ENCODE data around the gene ACADVL. TPM values are rescaled to one million over a fixed set of nuclear protein-coding genes. Genes with fewer than 3 reads are reported as not detected.
"Not testable (repeated sequence)": the region's sequence is repeated elsewhere in the genome, so short reads cannot be mapped to it uniquely, and the experiment has no call there.

The ACADVL gene
- total and polyA plus RNA-seq, 4 donors = 185 to 1,301 (median 1,109) TPM

- TF ChIP-seq REST (IDR thresholded peaks at IDR 0.05) = peak; percentile 26
- TF ChIP-seq FOXA1 (IDR thresholded peaks at IDR 0.05) = peak; percentile 31
- TF ChIP-seq YY1 (IDR thresholded peaks at IDR 0.05) = peak; percentile 75
- TF ChIP-seq HNF4G (IDR thresholded peaks at IDR 0.05) = no peak
- peak; percentile 90 to 96 for TF ChIP-seq EGR1 (IDR thresholded peaks at IDR 0.05; ENCODE audit: low read depth in 2 of 2)
- peak; percentile 86 to 91 for TF ChIP-seq RXRA (IDR thresholded peaks at IDR 0.05)
- TF ChIP-seq JUND (IDR thresholded peaks at IDR 0.05) = peak; percentile 69 to 80
Observed at GRCh38 chr17:7179317-7180254, 40.2 kb upstream of the ACADVL start, which contains the start of gene ASGR1 (continued).

GRCh38 chr17:7182101-7182500, 37.6 kb upstream of the ACADVL start:
- H3K27ac ChIP-seq (ENCODE audit: low read depth in 1 of 2, low read length in 2 of 2); H3K4me3 ChIP-seq (ENCODE audit: low read depth in 1 of 3, low read length in 3 of 3); H3K9me3 ChIP-seq (ENCODE audit: control insufficient read depth in 4 of 4, low read length in 3 of 4); DNase-seq (ENCODE audit: low spot score); H3K36me3 ChIP-seq (ENCODE audit: control insufficient read depth in 4 of 4, insufficient read depth in 3 of 4, low read depth in 1 of 4, low read length in 3 of 4); H3K9ac ChIP-seq (ENCODE audit: low read depth in 1 of 2, low read length in 2 of 2); H3K27me3 ChIP-seq (ENCODE audit: control insufficient read depth in 4 of 4, insufficient read depth in 4 of 4, low read length in 3 of 4): not testable (repeated sequence)
- H3K4me1 ChIP-seq (ENCODE audit: control insufficient read depth in 4 of 4, insufficient read depth in 4 of 4, low read length in 3 of 4) = peaks cover 5 to 27% (median 17%) of the 10 kb centered on the region in 4 donors
- 97% methylated on average over 2 of the region's 2 CpGs for WGBS

GRCh38 chr17:7183433-7184090, 36.2 kb upstream of the ACADVL start:
- no peaks in the 10 kb centered on the region for H3K36me3 ChIP-seq (ENCODE audit: control insufficient read depth in 4 of 4, insufficient read depth in 3 of 4, low read depth in 1 of 4, low read length in 3 of 4)
- H3K27ac ChIP-seq (ENCODE audit: low read depth in 1 of 2, low read length in 2 of 2) = peak overlapping the region; percentile 4 to 61
- no peak for DNase-seq (ENCODE audit: low spot score)
- H3K27me3 ChIP-seq (ENCODE audit: control insufficient read depth in 4 of 4, insufficient read depth in 4 of 4, low read length in 3 of 4) = no peaks in the 10 kb centered on the region
- H3K9ac ChIP-seq (ENCODE audit: low read depth in 1 of 2, low read length in 2 of 2) = no peak overlapping the region
- peaks cover 5 to 24% (median 14%) of the 10 kb centered on the region in 4 donors for H3K4me1 ChIP-seq (ENCODE audit: control insufficient read depth in 4 of 4, insufficient read depth in 4 of 4, low read length in 3 of 4)
- WGBS = 74% methylated on average over 7 of the region's 7 CpGs
- H3K9me3 ChIP-seq (ENCODE audit: control insufficient read depth in 4 of 4, low read length in 3 of 4) = no peaks in the 10 kb centered on the region
- no peak overlapping the region for H3K4me3 ChIP-seq (ENCODE audit: low read depth in 1 of 3, low read length in 3 of 3)
- no peak for TF ChIP-seq HNF4A (conservative IDR thresholded peaks at IDR 0.05)
- no peak for TF ChIP-seq RAD21 (IDR thresholded peaks at IDR 0.05)
- TF ChIP-seq NR2F2 (IDR thresholded peaks at IDR 0.05) = no peak
- TF ChIP-seq RXRA (IDR thresholded peaks at IDR 0.05) = no peak
- TF ChIP-seq ATF3 (IDR thresholded peaks at IDR 0.05) = no peak
- TF ChIP-seq FOXA2 (IDR thresholded peaks at IDR 0.05) = no peak
- TF ChIP-seq CTCF (IDR thresholded peaks at IDR 0.05; ENCODE audit: low read depth, low read length, missing input control) = no peak
- TF ChIP-seq EGR1 (IDR thresholded peaks at IDR 0.05; ENCODE audit: low read depth in 2 of 2) = no peak
- no peak for TF ChIP-seq HNF4G (IDR thresholded peaks at IDR 0.05)
- no peak for TF ChIP-seq REST (IDR thresholded peaks at IDR 0.05)
- no peak for TF ChIP-seq GABPA (IDR thresholded peaks at IDR 0.05 in 1 of 2, conservative IDR thresholded peaks at IDR 0.05 in 1 of 2)
- no peak for TF ChIP-seq SP1 (IDR thresholded peaks at IDR 0.05)
- TF ChIP-seq TAF1 (conservative IDR thresholded peaks at IDR 0.05) = no peak
- TF ChIP-seq ZBTB33 (IDR thresholded peaks at IDR 0.05) = no peak

Measured in liver (tissue), 9 donors.